GM08714 (cell line): Measurements from ENCODE around the gene SLC4A9.

Experiments used
- H3K4me3 ChIP-seq: fragments of 200-500 bp; sonication (Bioruptor generic); 2 replicates; pipeline ENCODE4 v1.5.1; 2014; ENCODE audit warnings: mild to moderate bottlenecking, low read length, inconsistent platforms
- ZNF274 ChIP-seq: IDR thresholded peaks from 2 replicates; pipeline ENCODE4 v1.6.1; 2012; ENCODE audit warnings: mild to moderate bottlenecking, low read depth, low read length

SLC4A9 gene

GRCh38 chr5:140363631-140364471 is 3.9 kb downstream of the SLC4A9 start:
- TF ChIP-seq ZNF274, result no peak
- H3K4me3 ChIP-seq, result peak overlapping the region; percentile 28; the same call in 1 of the 2 replicates

- H3K4me3 ChIP-seq, result no peak overlapping the region
- no peak for TF ChIP-seq ZNF274
These were observed 4.4 kb downstream of the SLC4A9 start for GRCh38 chr5:140364472-140364765.

- TF ChIP-seq ZNF274, result no peak
These were observed 5.3 kb downstream of the SLC4A9 start for GRCh38 chr5:140365282-140365681.

GRCh38 chr5:140365941-140366340 is 5.9 kb downstream of the SLC4A9 start:
- H3K4me3 ChIP-seq, result no peak overlapping the region
- TF ChIP-seq ZNF274, result no peak

More at GRCh38 chr5:140365282-140365681, 5.3 kb downstream of the SLC4A9 start:
- H3K4me3 ChIP-seq, result no peak overlapping the region

GRCh38 chr5:140366589-140367255 is 6.7 kb downstream of the SLC4A9 start:
- TF ChIP-seq ZNF274, result no peak
- no peak overlapping the region for H3K4me3 ChIP-seq

- no peak for TF ChIP-seq ZNF274
- H3K4me3 ChIP-seq, result no peak overlapping the region
These were observed 7.4 kb downstream of the SLC4A9 start for GRCh38 chr5:140367256-140368013.

GRCh38 chr5:140371356-140372151 is 11.6 kb downstream of the SLC4A9 start:
- no peak overlapping the region for H3K4me3 ChIP-seq
- TF ChIP-seq ZNF274, result no peak

GRCh38 chr5:140372971-140373487 is 13.0 kb downstream of the SLC4A9 start:
- TF ChIP-seq ZNF274, result no peak
- H3K4me3 ChIP-seq, result no peak overlapping the region

- H3K4me3 ChIP-seq, result no peak overlapping the region
- no peak for TF ChIP-seq ZNF274
These were observed 21.4 kb downstream of the SLC4A9 start for GRCh38 chr5:140381351-140381750.

- H3K4me3 ChIP-seq, result no peak overlapping the region
These were observed 22.0 kb downstream of the SLC4A9 start for GRCh38 chr5:140381972-140382371.

GRCh38 chr5:140382866-140383265 is 22.9 kb downstream of the SLC4A9 start:
- H3K4me3 ChIP-seq, result no peak overlapping the region
- TF ChIP-seq ZNF274, result no peak

More at GRCh38 chr5:140381972-140382371, 22.0 kb downstream of the SLC4A9 start:
- no peak for TF ChIP-seq ZNF274

GRCh38 chr5:140383300-140383699 is 23.3 kb downstream of the SLC4A9 start:
- H3K4me3 ChIP-seq, result no peak overlapping the region
- no peak for TF ChIP-seq ZNF274

GRCh38 chr5:140388052-140388451 is 28.1 kb downstream of the SLC4A9 start:
- TF ChIP-seq ZNF274, result no peak

GRCh38 chr5:140391312-140391711 is 31.3 kb downstream of the SLC4A9 start:
- TF ChIP-seq ZNF274, result no peak

More at GRCh38 chr5:140388052-140388451, 28.1 kb downstream of the SLC4A9 start:
- no peak overlapping the region for H3K4me3 ChIP-seq

More at GRCh38 chr5:140391312-140391711, 31.3 kb downstream of the SLC4A9 start:
- no peak overlapping the region for H3K4me3 ChIP-seq
